ENCODE measurements around the gene PHRF1. TPM values are rescaled to one million over a fixed set of nuclear protein-coding genes. Genes with fewer than 3 reads are reported as not detected.

PHRF1 gene
- total and polyA plus RNA-seq, 4 donors: 2.4 to 25.2 (median 18.8) TPM

DNA sequence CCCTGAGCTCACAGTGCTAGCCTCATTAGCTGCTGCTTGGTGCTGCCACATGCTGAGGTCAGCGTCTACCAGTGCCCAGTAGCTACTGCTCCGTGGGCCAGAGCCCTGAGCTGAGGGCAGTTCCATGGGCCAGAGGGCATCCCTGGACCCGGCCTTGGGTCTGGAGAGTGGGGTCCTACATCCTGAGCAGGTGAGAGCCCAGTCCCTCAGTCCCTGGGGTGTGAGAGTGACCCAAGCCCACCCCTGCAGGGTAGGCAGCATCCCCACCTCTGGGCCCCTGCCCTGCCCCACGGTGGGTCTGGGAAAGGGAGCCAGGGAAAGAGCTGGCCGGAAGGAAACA lies 25.6 kb upstream of the PHRF1 start:
- no peaks in the 10 kb centered on the region for H3K27me3 ChIP-seq (ENCODE audit: control insufficient read depth in 4 of 4, insufficient read depth in 4 of 4, low read length in 3 of 4)
- H3K4me3 ChIP-seq (ENCODE audit: low read depth in 1 of 3, low read length in 3 of 3): no peak overlapping the region
- H3K9me3 ChIP-seq (ENCODE audit: control insufficient read depth in 4 of 4, low read length in 3 of 4): no peaks in the 10 kb centered on the region
- peaks cover 0 to 1% (median 0%) of the 10 kb centered on the region in 4 donors for H3K36me3 ChIP-seq (ENCODE audit: control insufficient read depth in 4 of 4, insufficient read depth in 3 of 4, low read depth in 1 of 4, low read length in 3 of 4)
- no peak for DNase-seq (ENCODE audit: low spot score)
- H3K27ac ChIP-seq (ENCODE audit: low read depth in 1 of 2, low read length in 2 of 2): no peak overlapping the region
- H3K4me1 ChIP-seq (ENCODE audit: control insufficient read depth in 4 of 4, insufficient read depth in 4 of 4, low read length in 3 of 4): peaks cover 6 to 21% (median 10%) of the 10 kb centered on the region in 4 donors
- TF ChIP-seq, protein P1, sequence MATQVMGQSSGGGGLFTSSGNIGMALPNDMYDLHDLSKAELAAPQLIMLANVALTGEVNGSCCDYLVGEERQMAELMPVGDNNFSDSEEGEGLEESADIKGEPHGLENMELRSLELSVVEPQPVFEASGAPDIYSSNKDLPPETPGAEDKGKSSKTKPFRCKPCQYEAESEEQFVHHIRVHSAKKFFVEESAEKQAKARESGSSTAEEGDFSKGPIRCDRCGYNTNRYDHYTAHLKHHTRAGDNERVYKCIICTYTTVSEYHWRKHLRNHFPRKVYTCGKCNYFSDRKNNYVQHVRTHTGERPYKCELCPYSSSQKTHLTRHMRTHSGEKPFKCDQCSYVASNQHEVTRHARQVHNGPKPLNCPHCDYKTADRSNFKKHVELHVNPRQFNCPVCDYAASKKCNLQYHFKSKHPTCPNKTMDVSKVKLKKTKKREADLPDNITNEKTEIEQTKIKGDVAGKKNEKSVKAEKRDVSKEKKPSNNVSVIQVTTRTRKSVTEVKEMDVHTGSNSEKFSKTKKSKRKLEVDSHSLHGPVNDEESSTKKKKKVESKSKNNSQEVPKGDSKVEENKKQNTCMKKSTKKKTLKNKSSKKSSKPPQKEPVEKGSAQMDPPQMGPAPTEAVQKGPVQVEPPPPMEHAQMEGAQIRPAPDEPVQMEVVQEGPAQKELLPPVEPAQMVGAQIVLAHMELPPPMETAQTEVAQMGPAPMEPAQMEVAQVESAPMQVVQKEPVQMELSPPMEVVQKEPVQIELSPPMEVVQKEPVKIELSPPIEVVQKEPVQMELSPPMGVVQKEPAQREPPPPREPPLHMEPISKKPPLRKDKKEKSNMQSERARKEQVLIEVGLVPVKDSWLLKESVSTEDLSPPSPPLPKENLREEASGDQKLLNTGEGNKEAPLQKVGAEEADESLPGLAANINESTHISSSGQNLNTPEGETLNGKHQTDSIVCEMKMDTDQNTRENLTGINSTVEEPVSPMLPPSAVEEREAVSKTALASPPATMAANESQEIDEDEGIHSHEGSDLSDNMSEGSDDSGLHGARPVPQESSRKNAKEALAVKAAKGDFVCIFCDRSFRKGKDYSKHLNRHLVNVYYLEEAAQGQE (IDR thresholded peaks at IDR 0.05): no peak
- no peak for TF ChIP-seq SP1 (IDR thresholded peaks at IDR 0.05)
- TF ChIP-seq, protein P2, sequence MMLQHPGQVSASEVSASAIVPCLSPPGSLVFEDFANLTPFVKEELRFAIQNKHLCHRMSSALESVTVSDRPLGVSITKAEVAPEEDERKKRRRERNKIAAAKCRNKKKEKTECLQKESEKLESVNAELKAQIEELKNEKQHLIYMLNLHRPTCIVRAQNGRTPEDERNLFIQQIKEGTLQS (IDR thresholded peaks at IDR 0.05): no peak
- TF ChIP-seq FOXA2 (IDR thresholded peaks at IDR 0.05): no peak
- TF ChIP-seq JUND (IDR thresholded peaks at IDR 0.05): no peak
- no peak for TF ChIP-seq HNF4A (conservative IDR thresholded peaks at IDR 0.05)
- TF ChIP-seq FOXA1 (IDR thresholded peaks at IDR 0.05): no peak
- TF ChIP-seq HNF4G (IDR thresholded peaks at IDR 0.05): no peak
- TF ChIP-seq YY1 (IDR thresholded peaks at IDR 0.05): no peak
- no peak for TF ChIP-seq RAD21 (IDR thresholded peaks at IDR 0.05)
- no peak for TF ChIP-seq EGR1 (IDR thresholded peaks at IDR 0.05; ENCODE audit: low read depth in 2 of 2)
- no peak for TF ChIP-seq GABPA (IDR thresholded peaks at IDR 0.05 in 1 of 2, conservative IDR thresholded peaks at IDR 0.05 in 1 of 2)
- TF ChIP-seq, protein P3, sequence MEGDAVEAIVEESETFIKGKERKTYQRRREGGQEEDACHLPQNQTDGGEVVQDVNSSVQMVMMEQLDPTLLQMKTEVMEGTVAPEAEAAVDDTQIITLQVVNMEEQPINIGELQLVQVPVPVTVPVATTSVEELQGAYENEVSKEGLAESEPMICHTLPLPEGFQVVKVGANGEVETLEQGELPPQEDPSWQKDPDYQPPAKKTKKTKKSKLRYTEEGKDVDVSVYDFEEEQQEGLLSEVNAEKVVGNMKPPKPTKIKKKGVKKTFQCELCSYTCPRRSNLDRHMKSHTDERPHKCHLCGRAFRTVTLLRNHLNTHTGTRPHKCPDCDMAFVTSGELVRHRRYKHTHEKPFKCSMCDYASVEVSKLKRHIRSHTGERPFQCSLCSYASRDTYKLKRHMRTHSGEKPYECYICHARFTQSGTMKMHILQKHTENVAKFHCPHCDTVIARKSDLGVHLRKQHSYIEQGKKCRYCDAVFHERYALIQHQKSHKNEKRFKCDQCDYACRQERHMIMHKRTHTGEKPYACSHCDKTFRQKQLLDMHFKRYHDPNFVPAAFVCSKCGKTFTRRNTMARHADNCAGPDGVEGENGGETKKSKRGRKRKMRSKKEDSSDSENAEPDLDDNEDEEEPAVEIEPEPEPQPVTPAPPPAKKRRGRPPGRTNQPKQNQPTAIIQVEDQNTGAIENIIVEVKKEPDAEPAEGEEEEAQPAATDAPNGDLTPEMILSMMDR (IDR thresholded peaks at IDR 0.05; ENCODE audit: low read depth, low read length, missing input control): no peak
- TF ChIP-seq, protein P4, sequence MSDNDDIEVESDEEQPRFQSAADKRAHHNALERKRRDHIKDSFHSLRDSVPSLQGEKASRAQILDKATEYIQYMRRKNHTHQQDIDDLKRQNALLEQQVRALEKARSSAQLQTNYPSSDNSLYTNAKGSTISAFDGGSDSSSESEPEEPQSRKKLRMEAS (IDR thresholded peaks at IDR 0.05): no peak
- no peak for TF ChIP-seq NR2F2 (IDR thresholded peaks at IDR 0.05)
- 83% methylated on average over 5 of the region's 5 CpGs for WGBS
- H3K9ac ChIP-seq (ENCODE audit: low read depth in 1 of 2, low read length in 2 of 2): no peak overlapping the region

DNA sequence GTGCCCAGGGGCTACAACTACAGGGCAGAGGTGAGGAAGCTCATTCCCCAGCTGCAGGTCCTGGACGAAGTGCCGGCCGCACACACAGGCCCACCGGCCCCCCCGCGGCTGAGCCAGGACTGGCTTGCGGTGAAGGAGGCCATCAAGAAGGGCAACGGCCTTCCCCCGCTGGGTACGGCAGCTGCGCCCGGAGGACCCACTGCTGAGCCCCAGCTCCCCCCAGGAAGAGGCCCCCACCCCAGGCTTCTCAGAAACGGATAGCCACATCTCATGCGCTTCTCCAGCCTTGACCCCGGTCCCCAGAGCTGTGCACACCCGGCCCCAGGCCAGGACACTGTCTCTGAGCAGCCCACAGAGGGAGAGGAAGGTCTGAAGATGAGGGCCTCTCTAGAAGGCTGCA lies 25.1 kb upstream of the PHRF1 start:
- H3K27me3 ChIP-seq (ENCODE audit: control insufficient read depth in 4 of 4, insufficient read depth in 4 of 4, low read length in 3 of 4): no peaks in the 10 kb centered on the region
- H3K27ac ChIP-seq (ENCODE audit: low read depth in 1 of 2, low read length in 2 of 2): no peak overlapping the region
- WGBS: 87% methylated on average over 16 of the region's 16 CpGs
- TF ChIP-seq GABPA (IDR thresholded peaks at IDR 0.05 in 1 of 2, conservative IDR thresholded peaks at IDR 0.05 in 1 of 2) (no peak), TAF1 (conservative IDR thresholded peaks at IDR 0.05) (no peak), FOXA2 (IDR thresholded peaks at IDR 0.05) (no peak), JUND (IDR thresholded peaks at IDR 0.05) (no peak), RXRA (IDR thresholded peaks at IDR 0.05) (no peak), EGR1 (IDR thresholded peaks at IDR 0.05; ENCODE audit: low read depth in 2 of 2) (no peak), HNF4A (conservative IDR thresholded peaks at IDR 0.05) (no peak), YY1 (IDR thresholded peaks at IDR 0.05) (no peak), SP1 (IDR thresholded peaks at IDR 0.05) (no peak), HNF4G (IDR thresholded peaks at IDR 0.05) (no peak), FOXA1 (IDR thresholded peaks at IDR 0.05) (no peak), NR2F2 (IDR thresholded peaks at IDR 0.05) (no peak), RAD21 (IDR thresholded peaks at IDR 0.05) (no peak)
- TF ChIP-seq, protein P1 (IDR thresholded peaks at IDR 0.05): no peak
- TF ChIP-seq, protein P2 (IDR thresholded peaks at IDR 0.05): no peak
- TF ChIP-seq, protein P4 (IDR thresholded peaks at IDR 0.05): no peak
- TF ChIP-seq, protein P3 (IDR thresholded peaks at IDR 0.05; ENCODE audit: low read depth, low read length, missing input control): no peak

More for the DNA sequence above, 25.1 kb upstream of the PHRF1 start:
- Histone ChIP-seq H3K9ac (ENCODE audit: low read depth in 1 of 2, low read length in 2 of 2) (no peak overlapping the region), H3K36me3 (ENCODE audit: control insufficient read depth in 4 of 4, insufficient read depth in 3 of 4, low read depth in 1 of 4, low read length in 3 of 4) (peaks cover 0 to 1% (median 0%) of the 10 kb centered on the region in 4 donors), H3K4me3 (ENCODE audit: low read depth in 1 of 3, low read length in 3 of 3) (no peak overlapping the region), H3K9me3 (ENCODE audit: control insufficient read depth in 4 of 4, low read length in 3 of 4) (no peaks in the 10 kb centered on the region), H3K4me1 (ENCODE audit: control insufficient read depth in 4 of 4, insufficient read depth in 4 of 4, low read length in 3 of 4) (peaks cover 6 to 21% (median 10%) of the 10 kb centered on the region in 4 donors)
- DNase-seq (ENCODE audit: low spot score): no peak
